SU-DHL-6 (cell line): ENCODE measurements around the gene VPS41.

ENCODE experiments used
- H2AFZ ChIP-seq: fragments of 200-600 bp; sonication (generic); 2 replicates; pipeline ENCODE4 v1.6.1; 2014; ENCODE audit warnings: low read depth, mild to moderate bottlenecking, moderate library complexity, mixed read lengths, antibody characterized with exemption, low read length; ENCODE audit not compliant: severe bottlenecking
- H3F3A ChIP-seq: fragments of 200-600 bp; shearing (Covaris generic); 2 replicates; pipeline ENCODE4 v1.6.0; 2016; ENCODE audit warnings: antibody characterized with exemption, mild to moderate bottlenecking; ENCODE audit not compliant: insufficient read depth
- H3K27ac ChIP-seq: fragments of 200-600 bp; sonication (generic); 2 replicates; pipeline ENCODE4 v1.5.1; 2016; ENCODE audit warnings: low read depth, mild to moderate bottlenecking, low read length, moderate library complexity, mixed read lengths
- H3K27me3 ChIP-seq: fragments of 200-600 bp; sonication (generic), shearing (Covaris generic); 2 replicates; pipeline ENCODE4 v1.6.0; 2014; ENCODE audit warnings: mild to moderate bottlenecking, low read length
- H3K36me3 ChIP-seq: fragments of 200-600 bp; sonication (generic); 2 replicates; pipeline ENCODE4 v1.6.1; 2014; ENCODE audit warnings: mild to moderate bottlenecking, low read length, mixed read lengths
- H3K4me2 ChIP-seq: fragments of 300-600, 200-600 bp; shearing (Covaris generic), sonication (generic); 2 replicates; pipeline ENCODE4 v1.6.0; 2014; ENCODE audit warnings: low read length, low read depth, mild to moderate bottlenecking; ENCODE audit not compliant: poor library complexity, severe bottlenecking
- H3K4me3 ChIP-seq: fragments of 200-600 bp; sonication (generic); 2 replicates; pipeline ENCODE4 v1.5.1; 2014; ENCODE audit warnings: antibody characterized with exemption, low read length, mild to moderate bottlenecking, mixed read lengths; ENCODE audit not compliant: insufficient read depth, poor library complexity, severe bottlenecking
- H3K79me2 ChIP-seq: fragments of 200-600 bp; sonication (generic); 2 replicates; pipeline ENCODE4 v1.6.1; 2014; ENCODE audit warnings: mild to moderate bottlenecking, low read length, moderate library complexity; ENCODE audit not compliant: insufficient read depth
- H3K9ac ChIP-seq: fragments of 200-600 bp; sonication (generic); 2 replicates; pipeline ENCODE4 v1.7.0; 2014; ENCODE audit warnings: mild to moderate bottlenecking, low read length
- H3K9me2 ChIP-seq: fragments of 200-600 bp; sonication (generic); replicated peaks from 2 replicates; pipeline ENCODE4 v1.6.1; 2014; ENCODE audit warnings: low read length; ENCODE audit not compliant: insufficient read depth
- H3K9me3 ChIP-seq: fragments of 200-600 bp; sonication (generic); 2 replicates; pipeline ENCODE4 v1.6.1; 2014; ENCODE audit warnings: low read length, mixed read lengths; ENCODE audit not compliant: insufficient read depth
- H4K20me1 ChIP-seq: fragments of 200-600 bp; sonication (generic); 2 replicates; pipeline ENCODE4 v1.6.1; 2014; ENCODE audit warnings: low read depth, mild to moderate bottlenecking, antibody characterized with exemption, low read length, moderate library complexity, mixed read lengths
- EZH2phosphoT487 ChIP-seq: fragments of 200-600 bp; sonication (generic), shearing (Covaris generic); conservative IDR thresholded peaks from 2 replicates; pipeline ENCODE4 v1.6.1; 2018; ENCODE audit warnings: mild to moderate bottlenecking, antibody characterized with exemption, low read length, moderate library complexity, mixed read lengths
- TF ChIP-seq, protein P1 (sequence below): fragments of 200-600 bp; sonication (generic); IDR thresholded peaks from one replicate; pipeline ENCODE4 v1.5.1; 2017; ENCODE audit warnings: antibody characterized with exemption, mild to moderate bottlenecking, low read length, moderate library complexity; ENCODE audit not compliant: insufficient read depth, poor library complexity, severe bottlenecking

VPS41 gene

DNA sequence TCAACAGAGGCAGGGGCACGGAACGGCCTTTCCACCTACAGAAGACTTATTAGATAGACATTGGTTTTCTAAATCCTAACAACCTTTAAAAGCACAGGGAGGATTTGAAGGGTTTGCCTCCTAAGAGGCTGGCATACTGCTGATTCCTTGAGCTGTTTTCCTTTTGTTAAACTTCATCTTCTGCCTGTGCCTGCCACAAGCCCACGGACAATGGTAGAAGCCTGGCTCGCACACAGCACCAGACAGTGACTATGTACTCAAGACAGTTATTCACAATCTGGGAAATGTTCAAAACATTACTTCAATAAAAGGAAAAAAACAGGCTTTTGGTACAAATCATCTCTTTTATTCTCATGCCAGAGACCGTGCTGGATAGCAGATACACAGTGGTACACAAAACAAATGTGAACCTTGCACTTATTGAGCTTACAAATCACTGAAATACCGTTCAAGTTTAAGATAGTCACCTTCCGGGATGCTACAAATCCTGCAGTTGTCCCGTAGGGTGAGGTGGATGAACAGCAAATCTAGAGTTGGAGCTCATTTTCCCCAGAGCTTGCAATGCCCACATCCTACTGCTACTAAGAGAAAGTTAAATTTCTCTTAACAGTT, 63.9 kb downstream of the VPS41 start:
- H4K20me1 ChIP-seq = peaks cover 3% of the 10 kb centered on the region
- TF ChIP-seq, protein P1, sequence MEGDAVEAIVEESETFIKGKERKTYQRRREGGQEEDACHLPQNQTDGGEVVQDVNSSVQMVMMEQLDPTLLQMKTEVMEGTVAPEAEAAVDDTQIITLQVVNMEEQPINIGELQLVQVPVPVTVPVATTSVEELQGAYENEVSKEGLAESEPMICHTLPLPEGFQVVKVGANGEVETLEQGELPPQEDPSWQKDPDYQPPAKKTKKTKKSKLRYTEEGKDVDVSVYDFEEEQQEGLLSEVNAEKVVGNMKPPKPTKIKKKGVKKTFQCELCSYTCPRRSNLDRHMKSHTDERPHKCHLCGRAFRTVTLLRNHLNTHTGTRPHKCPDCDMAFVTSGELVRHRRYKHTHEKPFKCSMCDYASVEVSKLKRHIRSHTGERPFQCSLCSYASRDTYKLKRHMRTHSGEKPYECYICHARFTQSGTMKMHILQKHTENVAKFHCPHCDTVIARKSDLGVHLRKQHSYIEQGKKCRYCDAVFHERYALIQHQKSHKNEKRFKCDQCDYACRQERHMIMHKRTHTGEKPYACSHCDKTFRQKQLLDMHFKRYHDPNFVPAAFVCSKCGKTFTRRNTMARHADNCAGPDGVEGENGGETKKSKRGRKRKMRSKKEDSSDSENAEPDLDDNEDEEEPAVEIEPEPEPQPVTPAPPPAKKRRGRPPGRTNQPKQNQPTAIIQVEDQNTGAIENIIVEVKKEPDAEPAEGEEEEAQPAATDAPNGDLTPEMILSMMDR = no peak
- no peak for TF ChIP-seq EZH2phosphoT487
- H3K4me3 ChIP-seq = no peak overlapping the region
- H3K36me3 ChIP-seq = no peaks in the 10 kb centered on the region
- no peaks in the 10 kb centered on the region for H3K9me3 ChIP-seq
- no peak overlapping the region for H3K4me2 ChIP-seq
- no peaks in the 10 kb centered on the region for H3K9me2 ChIP-seq
- no peaks in the 10 kb centered on the region for H3K27me3 ChIP-seq
- H3K27ac ChIP-seq = no peak overlapping the region
- H3F3A ChIP-seq = no peaks in the 10 kb centered on the region
- no peak overlapping the region for H2AFZ ChIP-seq
- no peaks in the 10 kb centered on the region for H3K79me2 ChIP-seq
- no peak overlapping the region for H3K9ac ChIP-seq

DNA sequence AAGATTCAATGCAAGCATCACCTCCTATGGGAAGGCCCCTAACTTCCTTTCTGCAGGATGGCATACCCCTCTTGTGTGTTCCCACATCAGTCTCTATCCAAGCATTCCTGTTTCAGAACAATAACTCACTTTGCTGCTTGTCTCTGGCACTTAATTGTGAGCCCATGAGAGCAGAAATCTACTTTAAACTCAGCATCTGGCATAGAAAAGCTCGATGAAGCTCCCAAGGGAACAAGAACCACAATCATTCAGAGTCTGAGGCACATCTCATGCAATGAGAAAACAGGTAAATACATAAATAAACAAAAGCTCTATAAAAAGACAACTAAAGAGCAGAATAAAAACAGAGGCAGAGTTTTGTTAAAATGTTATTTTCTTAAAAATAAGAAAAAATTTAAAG, 66.2 kb downstream of the VPS41 start:
- no peaks in the 10 kb centered on the region for H3K36me3 ChIP-seq
- no peaks in the 10 kb centered on the region for H3K79me2 ChIP-seq
- no peak overlapping the region for H3K9ac ChIP-seq
- H3F3A ChIP-seq = no peaks in the 10 kb centered on the region
- H3K27me3 ChIP-seq = no peaks in the 10 kb centered on the region
- peaks cover 3% of the 10 kb centered on the region; the same call in 1 of the 2 replicates for H4K20me1 ChIP-seq
- H3K4me2 ChIP-seq = no peak overlapping the region
- H3K9me2 ChIP-seq = no peaks in the 10 kb centered on the region
- no peak overlapping the region for H2AFZ ChIP-seq
- TF ChIP-seq, protein P1 = no peak
- no peak for TF ChIP-seq EZH2phosphoT487
- no peaks in the 10 kb centered on the region for H3K9me3 ChIP-seq
- H3K4me3 ChIP-seq = no peak overlapping the region
- no peak overlapping the region for H3K27ac ChIP-seq

DNA sequence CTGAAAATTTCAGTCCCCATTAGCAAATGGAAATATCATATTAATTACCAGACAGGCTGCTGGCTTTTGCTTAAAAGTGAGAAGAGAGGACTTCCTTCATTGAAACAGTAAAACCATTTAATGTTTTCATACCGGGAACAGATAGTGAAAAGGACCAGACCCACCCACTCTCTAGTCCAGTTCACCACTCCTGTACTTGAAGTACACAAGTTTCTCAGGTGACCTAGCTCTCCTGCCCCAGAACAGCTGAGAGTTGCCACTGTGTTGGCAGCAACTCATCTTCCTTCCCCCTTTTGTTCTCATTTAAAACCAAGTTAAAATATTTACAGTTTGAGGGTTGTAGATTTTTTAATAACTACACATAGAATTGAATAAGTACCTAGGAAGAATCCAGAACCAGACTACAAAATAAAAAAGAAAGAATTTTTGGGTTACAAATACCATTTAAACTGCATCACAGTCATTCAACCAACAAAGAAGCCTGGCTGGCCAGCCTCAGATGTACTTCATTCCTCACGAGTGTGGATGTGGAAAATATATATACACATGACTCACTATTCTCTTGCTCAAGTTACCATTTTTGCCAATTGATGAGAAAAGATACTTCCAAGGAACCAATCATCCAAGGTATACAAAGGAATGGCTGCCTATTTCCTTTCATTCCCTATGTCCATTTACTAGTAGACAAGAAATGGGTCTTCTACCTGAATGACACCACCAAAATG, 68.1 kb downstream of the VPS41 start:
- Histone ChIP-seq H3K9me3 (no peaks in the 10 kb centered on the region), H3K9ac (no peak overlapping the region), H3K36me3 (no peaks in the 10 kb centered on the region), H2AFZ (no peak overlapping the region), H3K27me3 (no peaks in the 10 kb centered on the region), H4K20me1 (peaks cover 3% of the 10 kb centered on the region; the same call in 1 of the 2 replicates), H3F3A (no peaks in the 10 kb centered on the region), H3K9me2 (no peaks in the 10 kb centered on the region), H3K27ac (no peak overlapping the region), H3K4me3 (no peak overlapping the region), H3K4me2 (no peak overlapping the region), H3K79me2 (no peaks in the 10 kb centered on the region)
- TF ChIP-seq, protein P1 = no peak
- TF ChIP-seq EZH2phosphoT487 = no peak
